Measurements from ENCODE around the gene CRTC1. TPM values are rescaled to one million over a fixed set of nuclear protein-coding genes. Genes with fewer than 3 reads are reported as not detected.
A peak's percentile ranks its signal among the peaks of the same experiment; 100 is the strongest.

The CRTC1 gene
- total and polyA plus RNA-seq, 4 experiments from 2014 or later: 1.7 to 20.8 (median 19.6) TPM; not detected in 1

GRCh38 chr19:18711893-18712292 lies 28.4 kb downstream of the CRTC1 start:
- ChIA-PET CTCF (ENCODE audit: partially characterized antibody) (no interaction called here), POLR2A (ENCODE audit: partially characterized antibody) (interaction anchor here (0.7 kb wide), 1 partner anchor 217 kb away, joined by 3 read pairs; no protein-coding TSS in a partner anchor)
- Histone ChIP-seq H3K27ac (ENCODE audit: low read depth, low read length) (no peak overlapping the region), H3K36me3 (ENCODE audit: insufficient read depth, low read length) (no peaks in the 10 kb centered on the region), H3K9me3 (ENCODE audit: control insufficient read depth in 1 of 2, low read length in 2 of 2) (no peaks in the 10 kb centered on the region), H3K4me3 (ENCODE audit: low read length in 2 of 2) (no peak overlapping the region), H3K4me1 (ENCODE audit: insufficient read depth, low read length) (no peaks in the 10 kb centered on the region), H3K27me3 (ENCODE audit: insufficient read depth, low read length) (no peaks in the 10 kb centered on the region)
- peaks cover 6 to 25% (median 12%) of the 10 kb centered on the region in 4 donors for H3K4me1 Mint-ChIP-seq
- no peak overlapping the region for H3K27ac Mint-ChIP-seq
- DNase-seq: no peak
- no peak overlapping the region for H3K4me3 Mint-ChIP-seq
- H3K36me3 Mint-ChIP-seq: peaks cover 0 to 5% of the 10 kb centered on the region in 2 donors
- intact Hi-C loops (cut with micrococcal nuclease): no loop called here
- no peaks in the 10 kb centered on the region for H3K27me3 Mint-ChIP-seq
- no peaks in the 10 kb centered on the region for H3K9me3 Mint-ChIP-seq

- Histone ChIP-seq H3K4me1 (ENCODE audit: insufficient read depth, low read length) (no peaks in the 10 kb centered on the region), H3K4me3 (ENCODE audit: low read length in 2 of 2) (no peak overlapping the region), H3K9me3 (ENCODE audit: control insufficient read depth in 1 of 2, low read length in 2 of 2) (no peaks in the 10 kb centered on the region), H3K27me3 (ENCODE audit: insufficient read depth, low read length) (no peaks in the 10 kb centered on the region), H3K36me3 (ENCODE audit: insufficient read depth, low read length) (no peaks in the 10 kb centered on the region), H3K27ac (ENCODE audit: low read depth, low read length) (no peak overlapping the region)
- Mint-ChIP-seq H3K27ac (no peak overlapping the region), H3K36me3 (peaks cover under 1 to 6% of the 10 kb centered on the region in 2 donors), H3K27me3 (no peaks in the 10 kb centered on the region), H3K9me3 (no peaks in the 10 kb centered on the region), H3K4me1 (peaks cover 3 to 23% (median 9%) of the 10 kb centered on the region in 4 donors), H3K4me3 (no peak overlapping the region)
- DNase-seq: no peak
- ChIA-PET CTCF (ENCODE audit: partially characterized antibody) (no interaction called here), POLR2A (ENCODE audit: partially characterized antibody) (no interaction called here)
- intact Hi-C loops (cut with micrococcal nuclease): no loop called here
Observed at GRCh38 chr19:18712981-18713380, 29.5 kb downstream of the CRTC1 start.

- no peaks in the 10 kb centered on the region for H3K27me3 ChIP-seq (ENCODE audit: insufficient read depth, low read length)
- intact Hi-C loops (cut with micrococcal nuclease): no loop called here
- no peaks in the 10 kb centered on the region for H3K9me3 ChIP-seq (ENCODE audit: control insufficient read depth in 1 of 2, low read length in 2 of 2)
- Mint-ChIP-seq H3K9me3 (no peaks in the 10 kb centered on the region), H3K27ac (peak overlapping the region in 1 of 7 donors; percentile 42), H3K4me3 (no peak overlapping the region), H3K36me3 (peaks cover 7% of the 10 kb centered on the region in 2 donors), H3K27me3 (no peaks in the 10 kb centered on the region), H3K4me1 (peaks cover 5 to 17% (median 9%) of the 10 kb centered on the region in 4 donors)
- H3K36me3 ChIP-seq (ENCODE audit: insufficient read depth, low read length): no peaks in the 10 kb centered on the region
- ChIA-PET CTCF (ENCODE audit: partially characterized antibody) (no interaction called here), POLR2A (ENCODE audit: partially characterized antibody) (no interaction called here)
- H3K4me3 ChIP-seq (ENCODE audit: low read length in 2 of 2): no peak overlapping the region
- DNase-seq: no peak
- no peak overlapping the region for H3K27ac ChIP-seq (ENCODE audit: low read depth, low read length)
- H3K4me1 ChIP-seq (ENCODE audit: insufficient read depth, low read length): no peaks in the 10 kb centered on the region
Observed at GRCh38 chr19:18713550-18714117, 30.2 kb downstream of the CRTC1 start.

- H3K27ac Mint-ChIP-seq: peak overlapping the region in 2 of 7 donors; percentile 37
- H3K4me1 Mint-ChIP-seq: peaks cover 5 to 17% (median 11%) of the 10 kb centered on the region in 4 donors
- no peaks in the 10 kb centered on the region for H3K4me1 ChIP-seq (ENCODE audit: insufficient read depth, low read length)
- intact Hi-C loops (cut with micrococcal nuclease): no loop called here
- H3K27ac ChIP-seq (ENCODE audit: low read depth, low read length): no peak overlapping the region
- H3K27me3 ChIP-seq (ENCODE audit: insufficient read depth, low read length): no peaks in the 10 kb centered on the region
- H3K36me3 Mint-ChIP-seq: peaks cover 8 to 10% of the 10 kb centered on the region in 2 donors
- no peak overlapping the region for H3K4me3 ChIP-seq (ENCODE audit: low read length in 2 of 2)
- H3K27me3 Mint-ChIP-seq: no peaks in the 10 kb centered on the region
- CTCF ChIA-PET (ENCODE audit: partially characterized antibody): interaction anchor here (0.6 kb wide), 1 partner anchor 22 kb away, joined by 3 read pairs; no protein-coding TSS in a partner anchor
- POLR2A ChIA-PET (ENCODE audit: partially characterized antibody): no interaction called here
- H3K9me3 Mint-ChIP-seq: no peaks in the 10 kb centered on the region
- no peak for DNase-seq
- no peak overlapping the region for H3K4me3 Mint-ChIP-seq
- H3K9me3 ChIP-seq (ENCODE audit: control insufficient read depth in 1 of 2, low read length in 2 of 2): no peaks in the 10 kb centered on the region
- no peaks in the 10 kb centered on the region for H3K36me3 ChIP-seq (ENCODE audit: insufficient read depth, low read length)
Observed at GRCh38 chr19:18715416-18715815, 31.9 kb downstream of the CRTC1 start.

- Mint-ChIP-seq H3K9me3 (no peaks in the 10 kb centered on the region), H3K27ac (peak overlapping the region in 4 of 7 donors; percentile 3 to 81 (median 41))
- CTCF ChIA-PET (ENCODE audit: partially characterized antibody): no interaction called here
Observed at GRCh38 chr19:18716857-18717256, 33.4 kb downstream of the CRTC1 start.

GRCh38 chr19:18717601-18718000 lies 34.1 kb downstream of the CRTC1 start:
- H3K36me3 Mint-ChIP-seq: peaks cover 15 to 16% of the 10 kb centered on the region in 2 donors
- Histone ChIP-seq H3K27ac (ENCODE audit: low read depth, low read length) (no peak overlapping the region), H3K27me3 (ENCODE audit: insufficient read depth, low read length) (no peaks in the 10 kb centered on the region), H3K36me3 (ENCODE audit: insufficient read depth, low read length) (no peaks in the 10 kb centered on the region), H3K4me1 (ENCODE audit: insufficient read depth, low read length) (no peaks in the 10 kb centered on the region), H3K4me3 (ENCODE audit: low read length in 2 of 2) (no peak overlapping the region), H3K9me3 (ENCODE audit: control insufficient read depth in 1 of 2, low read length in 2 of 2) (no peaks in the 10 kb centered on the region)
- no peak for DNase-seq
- no peaks in the 10 kb centered on the region for H3K9me3 Mint-ChIP-seq
- CTCF ChIA-PET (ENCODE audit: partially characterized antibody): no interaction called here
- peaks cover 9 to 21% (median 14%) of the 10 kb centered on the region in 4 donors for H3K4me1 Mint-ChIP-seq
- peak overlapping the region in 2 of 7 donors; percentile 15 to 57 for H3K27ac Mint-ChIP-seq
- intact Hi-C loops (cut with micrococcal nuclease): no loop called here
- no peaks in the 10 kb centered on the region for H3K27me3 Mint-ChIP-seq
- POLR2A ChIA-PET (ENCODE audit: partially characterized antibody): no interaction called here
- no peak overlapping the region for H3K4me3 Mint-ChIP-seq

More at GRCh38 chr19:18716857-18717256, 33.4 kb downstream of the CRTC1 start:
- Mint-ChIP-seq H3K4me1 (peaks cover 8 to 17% (median 13%) of the 10 kb centered on the region in 4 donors), H3K27me3 (no peaks in the 10 kb centered on the region), H3K4me3 (no peak overlapping the region), H3K36me3 (peaks cover 10 to 12% of the 10 kb centered on the region in 2 donors)
- Histone ChIP-seq H3K4me3 (ENCODE audit: low read length in 2 of 2) (no peak overlapping the region), H3K4me1 (ENCODE audit: insufficient read depth, low read length) (no peaks in the 10 kb centered on the region), H3K36me3 (ENCODE audit: insufficient read depth, low read length) (no peaks in the 10 kb centered on the region), H3K27ac (ENCODE audit: low read depth, low read length) (no peak overlapping the region), H3K9me3 (ENCODE audit: control insufficient read depth in 1 of 2, low read length in 2 of 2) (no peaks in the 10 kb centered on the region), H3K27me3 (ENCODE audit: insufficient read depth, low read length) (no peaks in the 10 kb centered on the region)
- no peak for DNase-seq
- POLR2A ChIA-PET (ENCODE audit: partially characterized antibody): no interaction called here
- intact Hi-C loops (cut with micrococcal nuclease): no loop called here

GRCh38 chr19:18718015-18718526 lies 34.6 kb downstream of the CRTC1 start:
- Histone ChIP-seq H3K27ac (ENCODE audit: low read depth, low read length) (no peak overlapping the region), H3K9me3 (ENCODE audit: control insufficient read depth in 1 of 2, low read length in 2 of 2) (no peaks in the 10 kb centered on the region), H3K4me3 (ENCODE audit: low read length in 2 of 2) (no peak overlapping the region), H3K36me3 (ENCODE audit: insufficient read depth, low read length) (no peaks in the 10 kb centered on the region), H3K27me3 (ENCODE audit: insufficient read depth, low read length) (no peaks in the 10 kb centered on the region), H3K4me1 (ENCODE audit: insufficient read depth, low read length) (no peaks in the 10 kb centered on the region)
- peaks cover 16 to 17% of the 10 kb centered on the region in 2 donors for H3K36me3 Mint-ChIP-seq
- H3K27ac Mint-ChIP-seq: peak overlapping the region in 3 of 7 donors; percentile 15 to 78 (median 66)
- no peaks in the 10 kb centered on the region for H3K27me3 Mint-ChIP-seq
- ChIA-PET POLR2A (ENCODE audit: partially characterized antibody) (no interaction called here), CTCF (ENCODE audit: partially characterized antibody) (no interaction called here)
- H3K4me1 Mint-ChIP-seq: peaks cover 9 to 18% (median 13%) of the 10 kb centered on the region in 4 donors
- intact Hi-C loops (cut with micrococcal nuclease): no loop called here
- no peaks in the 10 kb centered on the region for H3K9me3 Mint-ChIP-seq
- no peak overlapping the region for H3K4me3 Mint-ChIP-seq
- no peak for DNase-seq
